Heart right ventricle (tissue), 16 donors: ENCODE results near the gene ZNF605. TPM values are rescaled to one million over a fixed set of nuclear protein-coding genes. Genes with fewer than 3 reads are reported as not detected.

Experiments used
- ATAC-seq, 8 donors: fragments of 200-7000 bp; cut with Tn5 transposase; one replicate each; pipeline ENCODE4 v1.9.1; 2020; ENCODE audit warnings: mild to moderate bottlenecking in 8 of 8, moderate library complexity in 8 of 8, moderate number of reproducible peaks in 1 of 8
- DNase-seq, 2 donors: peaks; one replicate each; pipeline ENCODE4 v3.0.0-alpha.2; 2020
- H3K27ac ChIP-seq, 10 donors: fragments of 200-600 bp; sonication (generic) in 2 of 10; one replicate each; pipeline versions ENCODE4 v1.5.0 to v1.8.0; 2020 to 2022; ENCODE audit warnings: mild to moderate bottlenecking in 3 of 10
- H3K27me3 ChIP-seq, 7 donors: fragments of 200-600 bp; one replicate each; pipeline ENCODE4 v1.8.0; 2021 to 2022; ENCODE audit warnings: mild to moderate bottlenecking in 2 of 7
- H3K36me3 ChIP-seq, 9 donors: fragments of 200-600 bp; sonication (generic) in 1 of 9; one replicate each; pipeline versions ENCODE4 v1.5.0 to v1.8.0; 2020 to 2022; ENCODE audit warnings: mild to moderate bottlenecking in 2 of 9
- H3K4me1 ChIP-seq, 9 donors: fragments of 200-600 bp; sonication (generic) in 1 of 9; one replicate each; pipeline versions ENCODE4 v1.5.0 to v1.8.0; 2020 to 2022; ENCODE audit warnings: mild to moderate bottlenecking in 4 of 9
- H3K4me3 ChIP-seq, 10 donors: fragments of 200-600 bp; sonication (generic) in 2 of 10; one replicate each; pipeline versions ENCODE4 v1.5.0 to v1.8.0; 2020 to 2022; ENCODE audit warnings: mild to moderate bottlenecking in 7 of 10, moderate library complexity in 2 of 10
- H3K9me3 ChIP-seq, 11 donors: fragments of 200-600 bp in 10 of 11; sonication (generic) in 2 of 11; one replicate each; pipeline versions ENCODE4 v1.5.0 to v1.8.0; 2013 to 2022; ENCODE audit warnings: mild to moderate bottlenecking in 2 of 11, control low read depth in 1 of 11, moderate library complexity in 1 of 11
- WGBS, 2 donors: extraction: QIAGEN DNeasy Blood & Tissue Kit; methylation state at CpG; one replicate each; pipeline ENCODE4 v1.1.7; 2013; ENCODE audit warnings: inconsistent platforms in 1 of 2; 5-methylcytosine and 5-hydroxymethylcytosine counted together
- intact Hi-C, 10 donors: fragments of 100-400 bp; cut with DNase I; formaldehyde crosslinking; loops; one replicate each; pipeline versions ENCODE4 v1.11.1 to v1.14.2; 2022
- polyA plus RNA-seq, 2 donors: library from polyadenylated mRNA; stranded (reverse); fragments of 200-250 nt; gene quantifications; one replicate each; pipeline ENCODE4 v1.2.3, GENCODE V29; 2013
- total RNA-seq, 10 donors: library from RNA; stranded (reverse); fragmentation: NEBNext Ultra II Directional in 3 of 10; extraction: Animal tissue kit (Norgen Biotek cat#: 25700) in 3 of 10; gene quantifications; one replicate each; pipeline versions ENCODE4 v1.2.1 to v1.2.4, GENCODE V29; 2021 to 2023
- TF ChIP-seq, protein P1 (sequence below), 9 donors: fragments of 200-600 bp; sonication (generic) in 2 of 9; IDR thresholded peaks; one replicate each; pipeline versions ENCODE4 v1.5.0 to v1.8.0; 2021 to 2022; ENCODE audit warnings: antibody characterized with exemption in 9 of 9, mild to moderate bottlenecking in 5 of 9, moderate library complexity in 1 of 9
- donor health status: Arrhythmogenic right ventricular cardiomyopathy.
- donor health status: ischemic (EF 13 %, LVEDD 7.1; RV severe dilation, severe dysfunction).
- donor health status: healthy with polysubstance abuse.
- donor health status: DM: no; HTN: yes; CAD: no.
- donor health status: DM: no; HTN: no; CAD: no.
- donor health status: ischemic (EF 25% LVEDD 6.9; RV normal size, moderate dysfunction).
- donor health status: ischemic (EF 25% LVEDD 5.7; RV mildly dilated, moderate dysfunction).
- donor health status: healthy.
- donor health status: DM: yes; HTN: yes; CAD: no.
- donor health status: Ischemic cardiomyopathy.
- donor health status: ischemic (EF 35%, LVEDD 5.7; RV mildly dilated, moderate dysfunction).
- donor health status: nonischemic (EF 11% LVEDD 7.7; RV severe dilation, severe dysfunction).
- donor health status: DM: yes; HTN: yes; CAD: no.
- donor health status: PGD.
- donor health status: ischemic (EF 29% LVEDD 5.4; RV normal size, mild dysfunction).
- donor health status: nonischemic (EF 23%, LVEDD 6.1; RV moderate dilation, normal function).

Gene ZNF605
- total and polyA plus RNA-seq, 12 donors = 2.0 to 14.4 (median 11.7) TPM

- no peaks in the 10 kb centered on the region for H3K27me3 ChIP-seq
- peak overlapping the region; percentile 59 to 98 (median 96) for H3K27ac ChIP-seq
- DNase-seq = peak; percentile 30 to 41
- H3K9me3 ChIP-seq = peaks cover 0 to 55% (median 7%) of the 10 kb centered on the region in 11 donors
- peak; percentile 20 to 55 (median 46) for ATAC-seq
- H3K36me3 ChIP-seq = peaks cover 0 to 10% (median 0%) of the 10 kb centered on the region in 9 donors
- TF ChIP-seq, protein P1, sequence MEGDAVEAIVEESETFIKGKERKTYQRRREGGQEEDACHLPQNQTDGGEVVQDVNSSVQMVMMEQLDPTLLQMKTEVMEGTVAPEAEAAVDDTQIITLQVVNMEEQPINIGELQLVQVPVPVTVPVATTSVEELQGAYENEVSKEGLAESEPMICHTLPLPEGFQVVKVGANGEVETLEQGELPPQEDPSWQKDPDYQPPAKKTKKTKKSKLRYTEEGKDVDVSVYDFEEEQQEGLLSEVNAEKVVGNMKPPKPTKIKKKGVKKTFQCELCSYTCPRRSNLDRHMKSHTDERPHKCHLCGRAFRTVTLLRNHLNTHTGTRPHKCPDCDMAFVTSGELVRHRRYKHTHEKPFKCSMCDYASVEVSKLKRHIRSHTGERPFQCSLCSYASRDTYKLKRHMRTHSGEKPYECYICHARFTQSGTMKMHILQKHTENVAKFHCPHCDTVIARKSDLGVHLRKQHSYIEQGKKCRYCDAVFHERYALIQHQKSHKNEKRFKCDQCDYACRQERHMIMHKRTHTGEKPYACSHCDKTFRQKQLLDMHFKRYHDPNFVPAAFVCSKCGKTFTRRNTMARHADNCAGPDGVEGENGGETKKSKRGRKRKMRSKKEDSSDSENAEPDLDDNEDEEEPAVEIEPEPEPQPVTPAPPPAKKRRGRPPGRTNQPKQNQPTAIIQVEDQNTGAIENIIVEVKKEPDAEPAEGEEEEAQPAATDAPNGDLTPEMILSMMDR (IDR thresholded peaks at IDR 0.05) = peak in 1 of 9 donors; percentile 5
- H3K4me1 ChIP-seq = peaks cover 0 to 26% (median 17%) of the 10 kb centered on the region in 9 donors
- intact Hi-C loops = loop anchor here in 5 of 10 donors (1.0 to 10.0 kb wide), 5 partner anchors 31 to 68 kb away; partner anchors contain the start of genes ZNF26 (in 2 of the 5) and CHFR (in 1 of the 5)
- H3K4me3 ChIP-seq = peak overlapping the region; percentile 57 to 95 (median 82)
- WGBS, 2 donors = 9 to 10% methylated on average over 39 of the region's 39 CpGs
These were observed 754 bp downstream of the ZNF605 start for GRCh38 chr12:132955094-132956010.

DNA sequence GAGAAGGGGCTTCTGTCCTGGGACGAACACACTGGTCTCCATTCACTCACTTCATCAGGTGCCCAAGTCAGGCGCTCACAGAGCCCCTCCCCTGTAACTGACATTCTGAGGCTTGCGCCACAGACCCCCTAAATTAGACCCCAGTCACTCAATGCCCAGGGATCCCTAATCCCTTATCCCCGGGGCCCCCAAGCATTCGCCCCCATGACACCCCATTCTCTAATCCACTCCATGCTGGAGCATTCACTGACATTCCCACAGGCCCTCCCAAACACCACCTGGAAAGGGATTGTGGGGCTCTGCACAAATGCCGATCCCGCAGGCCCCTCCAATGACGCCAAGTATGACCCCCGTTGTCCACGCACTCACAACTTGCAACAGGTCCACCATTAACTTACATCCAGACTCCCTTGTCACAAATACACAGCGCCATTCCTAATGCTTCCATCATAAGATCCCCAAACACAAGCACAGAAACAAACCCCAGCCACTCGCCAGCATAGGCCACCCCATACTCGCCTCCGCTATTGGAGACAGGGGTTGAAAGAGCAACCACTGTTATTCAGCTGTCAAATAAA lies 1.5 kb downstream of the ZNF605 start:
- WGBS, 2 donors = 89 to 90% methylated on average over 14 of the region's 14 CpGs
- peak overlapping the region; percentile 57 to 95 (median 82) for H3K4me3 ChIP-seq
- DNase-seq (no peak), ATAC-seq (no peak)
- H3K27me3 ChIP-seq = no peaks in the 10 kb centered on the region
- intact Hi-C loops = loop anchor here in 2 of 10 donors (5.0 to 10.0 kb wide), 2 partner anchors 50 to 67 kb away; partner anchors contain the start of gene CHFR (in 1 of the 2)
- peaks cover 0 to 18% (median 0%) of the 10 kb centered on the region in 9 donors for H3K36me3 ChIP-seq
- peak overlapping the region in 9 of 10 donors; percentile 89 to 98 (median 96) for H3K27ac ChIP-seq
- TF ChIP-seq, protein P1 (IDR thresholded peaks at IDR 0.05) = no peak
- H3K9me3 ChIP-seq = peaks cover 0 to 57% (median 7%) of the 10 kb centered on the region in 11 donors
- peaks cover 0 to 26% (median 17%) of the 10 kb centered on the region in 9 donors for H3K4me1 ChIP-seq

DNA sequence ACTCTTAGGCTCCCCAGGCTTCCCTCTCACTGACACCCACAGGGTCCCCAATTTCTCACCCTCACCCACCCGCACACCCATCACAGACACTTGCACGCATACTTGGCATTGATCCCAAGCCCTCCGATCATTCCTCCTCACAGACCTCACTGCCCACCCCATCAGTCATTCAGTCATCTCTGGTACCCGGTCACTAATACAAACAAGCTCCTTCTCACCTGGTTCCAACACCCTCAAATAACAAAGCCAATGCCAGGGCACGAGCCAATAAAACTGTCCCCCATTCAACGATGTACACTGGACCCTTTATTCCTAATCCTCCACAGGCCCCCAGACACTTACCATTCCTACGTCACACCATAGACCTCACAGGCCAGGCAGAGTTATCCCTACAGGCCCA lies 2.3 kb downstream of the ZNF605 start:
- no peak for DNase-seq
- ATAC-seq = no peak
- Histone ChIP-seq H3K9me3 (peaks cover 0 to 59% (median 12%) of the 10 kb centered on the region in 11 donors), H3K4me3 (no peak overlapping the region), H3K4me1 (peaks cover 0 to 26% (median 17%) of the 10 kb centered on the region in 9 donors), H3K27ac (no peak overlapping the region), H3K36me3 (peaks cover 0 to 24% (median 0%) of the 10 kb centered on the region in 9 donors), H3K27me3 (no peaks in the 10 kb centered on the region)
- intact Hi-C loops = loop anchor here in 1 of 10 donors (10.0 kb wide), 1 partner anchor 49 kb away; no protein-coding TSS in a partner anchor
- WGBS, 2 donors = 97 to 98% methylated on average over 7 of the region's 7 CpGs
- TF ChIP-seq, protein P1 (IDR thresholded peaks at IDR 0.05) = no peak

DNA sequence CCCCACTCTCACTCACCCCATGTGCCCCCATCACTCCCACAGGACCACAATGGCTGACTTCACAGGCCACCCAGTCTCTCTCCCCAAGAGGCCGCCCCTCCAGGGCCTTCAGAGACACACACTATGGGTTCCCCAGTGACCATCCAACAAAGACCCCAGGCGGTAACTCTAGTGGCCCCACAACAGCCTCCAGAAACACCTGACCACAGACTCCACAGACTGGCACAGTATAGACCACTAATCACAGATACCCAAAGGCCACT lies 3.0 kb downstream of the ZNF605 start:
- no peak overlapping the region for H3K4me3 ChIP-seq
- intact Hi-C loops = loop anchor here in 1 of 10 donors (10.0 kb wide), 1 partner anchor 48 kb away; no protein-coding TSS in a partner anchor
- peaks cover 0 to 59% (median 16%) of the 10 kb centered on the region in 11 donors for H3K9me3 ChIP-seq
- ATAC-seq (no peak), DNase-seq (no peak)
- H3K27me3 ChIP-seq = no peaks in the 10 kb centered on the region
- peaks cover 0 to 26% (median 17%) of the 10 kb centered on the region in 9 donors for H3K4me1 ChIP-seq
- H3K27ac ChIP-seq = no peak overlapping the region
- peaks cover 0 to 31% (median 0%) of the 10 kb centered on the region in 9 donors for H3K36me3 ChIP-seq
- WGBS, 2 donors = 98 to 100% methylated on average over 2 of the region's 2 CpGs
- TF ChIP-seq, protein P1 (IDR thresholded peaks at IDR 0.05) = no peak
